Psoas muscle (tissue), 8 donors: Measurements from ENCODE around the gene RTBDN. TPM values are rescaled to one million over a fixed set of nuclear protein-coding genes. Genes with fewer than 3 reads are reported as not detected.

Experiments
- ATAC-seq, 4 donors: fragments of 200-7000 bp; cut with Tn5 transposase; one replicate each; pipeline ENCODE4 v1.9.1; 2020; ENCODE audit warnings: moderate library complexity in 3 of 4, mild to moderate bottlenecking in 2 of 4
- DNase-seq, 2 donors: peaks; one replicate each; pipeline ENCODE4 v3.0.0-alpha.2; 2020
- H3K27ac ChIP-seq: fragments of 200-600 bp; one replicate; pipeline ENCODE4 v1.8.0; 2022
- H3K27me3 ChIP-seq, 3 donors: fragments of 200-600 bp in 1 of 3; one replicate each; pipeline versions ENCODE4 v1.6.1 to v1.8.0; 2013 to 2022; ENCODE audit warnings: low read length in 2 of 3, mild to moderate bottlenecking in 2 of 3, moderate library complexity in 1 of 3; ENCODE audit not compliant: insufficient read depth in 3 of 3
- H3K36me3 ChIP-seq, 2 donors: fragments of 200-600 bp in 1 of 2; one replicate each; pipeline versions ENCODE4 v1.6.1 to v1.8.0; 2013 to 2022; ENCODE audit warnings: low read depth in 1 of 2, mild to moderate bottlenecking in 1 of 2, moderate library complexity in 1 of 2; ENCODE audit not compliant: insufficient read depth in 1 of 2
- H3K4me1 ChIP-seq: fragments of 200-600 bp; one replicate; pipeline ENCODE4 v1.8.0; 2022
- H3K4me3 ChIP-seq: fragments of 200-600 bp; one replicate; pipeline ENCODE4 v1.8.0; 2022; ENCODE audit warnings: mild to moderate bottlenecking
- H3K9me3 ChIP-seq: fragments of 200-600 bp; one replicate; pipeline ENCODE4 v1.8.0; 2022
- CTCF ChIP-seq: fragments of 200-600 bp; IDR thresholded peaks from one replicate; pipeline ENCODE4 v1.8.0; 2022; ENCODE audit warnings: antibody characterized with exemption
- WGBS, 3 donors: extraction: QIAGEN DNeasy Blood & Tissue Kit; methylation state at CpG; one replicate each; pipeline versions ENCODE4 v1.1.6 to v1.1.7; 2013; 5-methylcytosine and 5-hydroxymethylcytosine counted together
- intact Hi-C, 2 donors: fragments of 100-400 bp; cut with DNase I; formaldehyde crosslinking; loops; one replicate each; pipeline versions ENCODE4 v1.11.0 to v1.14.2; 2022
- polyA plus RNA-seq, 3 donors: library from polyadenylated mRNA; stranded (reverse); fragments of 200-250 nt; gene quantifications; one replicate each; pipeline ENCODE4 v1.2.3, GENCODE V29; 2013
- total RNA-seq, 4 donors: library from RNA; stranded (reverse); fragmentation: NEBNext Ultra II Directional in 2 of 4; extraction: Animal tissue kit (Norgen Biotek cat#: 25700) in 2 of 4; gene quantifications; one replicate each; pipeline versions ENCODE4 v1.2.1 to v1.2.4, GENCODE V29; 2021 to 2023
- donor health status: healthy with polysubstance abuse.
- donor health status: DM: no; HTN: no; CAD: no; lungs with moderate emphysema.
- donor health status: Bipolar disorder and iron deficiency.
- donor health status: healthy.
- donor health status: DM: yes; HTN: yes; CAD: no.
- donor health status: DM: no; HTN: no; CAD: no.
- donor health status: DM: no; HTN: no; CAD: no.
- donor health status: DM: yes; HTN: yes; CAD: no.

The RTBDN gene
- total and polyA plus RNA-seq, 7 donors, result 0.05 TPM; not detected in 6

- Histone ChIP-seq H3K27ac (peak overlapping the region; percentile 99), H3K9me3 (no peaks in the 10 kb centered on the region), H3K4me1 (peaks cover 35% of the 10 kb centered on the region), H3K4me3 (no peak overlapping the region), H3K36me3 (no peaks in the 10 kb centered on the region), H3K27me3 (no peaks in the 10 kb centered on the region)
- 67 to 93% (median 71%) methylated on average over 4 of the region's 4 CpGs for WGBS, 3 donors
- ATAC-seq, result no peak
- no peak for TF ChIP-seq CTCF
- intact Hi-C loops, result no loop called here
- DNase-seq, result no peak
Observed at GRCh38 chr19:12785431-12786031, 48.8 kb downstream of the RTBDN start.

GRCh38 chr19:12784871-12785430 is 49.4 kb downstream of the RTBDN start:
- no peak overlapping the region for H3K4me3 ChIP-seq
- intact Hi-C loops, result no loop called here
- DNase-seq, result no peak
- no peak for ATAC-seq
- WGBS, 3 donors, result 57 to 75% (median 63%) methylated on average over 5 of the region's 5 CpGs
- peaks cover 35% of the 10 kb centered on the region for H3K4me1 ChIP-seq
- no peaks in the 10 kb centered on the region for H3K36me3 ChIP-seq
- no peaks in the 10 kb centered on the region for H3K9me3 ChIP-seq
- no peak for TF ChIP-seq CTCF
- H3K27me3 ChIP-seq, result no peaks in the 10 kb centered on the region
- peak overlapping the region; percentile 82 for H3K27ac ChIP-seq

GRCh38 chr19:12784394-12784870 is 49.9 kb downstream of the RTBDN start:
- no peak for TF ChIP-seq CTCF
- H3K4me1 ChIP-seq, result peaks cover 36% of the 10 kb centered on the region
- no peaks in the 10 kb centered on the region for H3K9me3 ChIP-seq
- WGBS, 3 donors, result 64 to 67% (median 66%) methylated on average over 10 of the region's 10 CpGs
- DNase-seq, result no peak
- ATAC-seq, result no peak
- peak overlapping the region; percentile 82 for H3K27ac ChIP-seq
- no peak overlapping the region for H3K4me3 ChIP-seq
- H3K27me3 ChIP-seq, result no peaks in the 10 kb centered on the region
- intact Hi-C loops, result no loop called here
- no peaks in the 10 kb centered on the region for H3K36me3 ChIP-seq

DNA sequence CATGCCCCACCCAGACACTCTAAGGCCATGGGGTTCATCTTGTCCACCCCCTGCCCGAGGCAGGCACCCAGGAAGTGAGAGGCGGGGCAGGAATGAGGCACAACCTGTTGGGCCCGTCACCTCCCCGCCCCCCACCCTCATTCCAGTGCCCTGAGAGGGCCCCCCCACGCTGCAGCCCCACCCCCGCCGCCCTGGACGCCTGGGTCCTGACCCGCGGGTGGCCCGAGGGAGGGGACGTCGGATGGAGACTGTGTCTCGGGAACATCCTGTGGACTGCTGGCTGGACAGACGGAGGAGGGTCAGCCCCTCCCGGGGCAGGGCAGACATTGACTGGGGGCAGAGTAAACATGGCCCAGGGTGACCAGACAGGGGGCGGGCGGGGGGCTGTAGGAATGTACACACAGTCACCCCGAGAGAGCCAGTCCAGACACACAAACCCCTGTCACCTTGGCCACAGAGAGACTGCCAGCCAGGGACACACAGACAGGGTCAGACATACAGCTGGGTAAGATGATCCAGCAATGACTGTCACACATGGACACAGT is 50.5 kb downstream of the RTBDN start:
- Histone ChIP-seq H3K27me3 (no peaks in the 10 kb centered on the region), H3K4me3 (peak overlapping the region; percentile 7), H3K4me1 (peaks cover 37% of the 10 kb centered on the region), H3K27ac (peak overlapping the region; percentile 82), H3K9me3 (no peaks in the 10 kb centered on the region), H3K36me3 (no peaks in the 10 kb centered on the region)
- DNase-seq, result peak; percentile 59 to 77
- WGBS, 3 donors, result 24 to 35% (median 26%) methylated on average over 12 to 19 of the region's 19 CpGs
- no peak for ATAC-seq
- no peak for TF ChIP-seq CTCF
- intact Hi-C loops, result no loop called here
